ENCODE data around the gene SLC12A9.

DNA sequence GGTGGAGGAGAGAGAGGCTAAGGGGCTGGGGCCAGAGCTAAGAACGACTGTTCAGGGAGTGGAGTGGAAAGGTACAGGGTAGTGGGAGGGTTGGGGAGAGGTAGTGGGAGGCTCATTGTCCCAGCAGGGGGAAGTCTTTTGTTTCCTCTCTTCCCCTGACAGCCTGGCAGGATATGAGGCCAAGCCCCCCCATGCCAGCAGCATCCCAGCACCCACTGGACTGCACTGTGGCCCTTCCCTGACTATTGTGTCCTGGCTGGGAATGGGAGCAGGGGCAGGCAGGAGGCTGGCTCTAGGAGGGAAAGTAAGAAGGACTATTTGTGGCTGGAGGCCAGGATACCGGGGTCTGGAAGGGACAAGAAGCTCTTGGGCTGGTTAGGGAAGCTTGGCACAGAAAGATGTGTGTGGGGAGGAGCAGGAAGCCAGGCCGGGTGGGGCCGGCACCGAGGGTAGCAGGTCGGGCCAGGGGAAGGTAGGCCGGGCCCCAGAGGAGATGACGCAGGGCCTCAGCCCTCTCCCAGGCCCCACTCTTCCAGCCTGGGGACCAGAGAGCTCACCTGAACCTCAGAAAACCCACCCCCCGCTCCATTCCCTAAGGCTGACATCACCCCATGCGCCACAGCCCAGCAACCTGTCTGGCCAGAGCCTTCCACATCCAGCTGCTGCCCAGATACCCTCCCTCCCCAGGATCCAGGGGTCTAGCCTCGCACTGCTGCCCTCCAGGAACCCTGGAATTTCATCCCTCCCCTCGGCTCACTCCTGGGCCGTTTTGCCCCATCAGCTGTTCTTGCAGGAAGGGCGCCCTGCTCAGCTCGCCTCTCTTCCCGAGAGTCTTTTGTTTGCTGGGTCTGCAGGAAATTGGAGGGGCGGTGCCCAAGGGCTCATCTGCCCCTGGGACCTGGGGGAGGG is 16.4 kb upstream of the SLC12A9 start:
- TF ChIP-seq, protein P1, sequence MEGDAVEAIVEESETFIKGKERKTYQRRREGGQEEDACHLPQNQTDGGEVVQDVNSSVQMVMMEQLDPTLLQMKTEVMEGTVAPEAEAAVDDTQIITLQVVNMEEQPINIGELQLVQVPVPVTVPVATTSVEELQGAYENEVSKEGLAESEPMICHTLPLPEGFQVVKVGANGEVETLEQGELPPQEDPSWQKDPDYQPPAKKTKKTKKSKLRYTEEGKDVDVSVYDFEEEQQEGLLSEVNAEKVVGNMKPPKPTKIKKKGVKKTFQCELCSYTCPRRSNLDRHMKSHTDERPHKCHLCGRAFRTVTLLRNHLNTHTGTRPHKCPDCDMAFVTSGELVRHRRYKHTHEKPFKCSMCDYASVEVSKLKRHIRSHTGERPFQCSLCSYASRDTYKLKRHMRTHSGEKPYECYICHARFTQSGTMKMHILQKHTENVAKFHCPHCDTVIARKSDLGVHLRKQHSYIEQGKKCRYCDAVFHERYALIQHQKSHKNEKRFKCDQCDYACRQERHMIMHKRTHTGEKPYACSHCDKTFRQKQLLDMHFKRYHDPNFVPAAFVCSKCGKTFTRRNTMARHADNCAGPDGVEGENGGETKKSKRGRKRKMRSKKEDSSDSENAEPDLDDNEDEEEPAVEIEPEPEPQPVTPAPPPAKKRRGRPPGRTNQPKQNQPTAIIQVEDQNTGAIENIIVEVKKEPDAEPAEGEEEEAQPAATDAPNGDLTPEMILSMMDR (IDR thresholded peaks at IDR 0.05; ENCODE audit: low read length) = no peak
- no peak for TF ChIP-seq EZH2 (IDR thresholded peaks at IDR 0.05; ENCODE audit: borderline replicate concordance, low read length)
